ENCODE measurements around the gene DDX54.

DDX54 gene

GRCh38 chr12:113186666-113187325, 1.5 kb upstream of the DDX54 start:
- DNase-seq: no peak

GRCh38 chr12:113186033-113186365, 721 bp upstream of the DDX54 start:
- no peak for DNase-seq

- DNase-seq: peak; percentile 93 to 95
Measured at GRCh38 chr12:113184900-113185179, 438 bp downstream of the DDX54 start.

DNA sequence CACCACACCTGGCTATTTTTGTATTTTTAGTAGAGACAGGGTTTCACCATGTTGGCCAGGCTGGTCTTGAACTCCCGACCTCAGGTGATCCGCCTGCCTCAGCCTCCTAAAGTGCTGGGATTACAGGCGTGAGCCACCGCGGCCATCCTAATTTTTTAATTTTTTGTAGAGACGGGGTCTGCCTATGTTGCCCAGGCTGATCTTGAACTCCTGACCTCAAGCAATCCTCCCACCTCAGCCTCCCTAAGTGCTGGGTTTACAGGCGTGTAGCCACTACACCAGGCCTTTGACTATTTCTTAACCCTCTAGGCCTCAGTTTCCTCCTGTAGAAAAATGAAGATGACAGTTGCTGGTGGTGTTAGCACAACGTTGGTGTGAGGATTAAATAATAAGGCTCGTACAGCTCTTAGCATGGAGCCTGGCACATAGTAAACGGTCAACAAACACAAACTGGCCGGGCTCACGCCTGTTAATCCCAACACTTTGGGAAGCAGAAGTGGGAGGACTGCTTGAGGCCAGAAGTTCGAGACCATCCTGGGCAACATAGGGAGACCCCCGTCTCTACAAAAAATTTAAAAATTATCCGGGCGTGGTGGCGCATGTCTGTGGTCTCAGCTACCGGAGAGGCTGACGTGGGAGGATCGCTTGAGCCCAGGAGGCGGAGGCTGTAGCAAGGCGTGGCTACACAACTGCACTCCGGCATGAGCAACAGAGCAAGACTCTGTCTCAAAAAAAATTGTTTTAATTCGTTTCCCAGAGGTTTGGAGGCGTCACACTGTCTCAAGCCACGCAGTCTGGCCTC, 979 bp downstream of the DDX54 start:
- no peak for DNase-seq

GRCh38 chr12:113183030-113183589, 2.2 kb downstream of the DDX54 start:
- no peak for DNase-seq

DNA sequence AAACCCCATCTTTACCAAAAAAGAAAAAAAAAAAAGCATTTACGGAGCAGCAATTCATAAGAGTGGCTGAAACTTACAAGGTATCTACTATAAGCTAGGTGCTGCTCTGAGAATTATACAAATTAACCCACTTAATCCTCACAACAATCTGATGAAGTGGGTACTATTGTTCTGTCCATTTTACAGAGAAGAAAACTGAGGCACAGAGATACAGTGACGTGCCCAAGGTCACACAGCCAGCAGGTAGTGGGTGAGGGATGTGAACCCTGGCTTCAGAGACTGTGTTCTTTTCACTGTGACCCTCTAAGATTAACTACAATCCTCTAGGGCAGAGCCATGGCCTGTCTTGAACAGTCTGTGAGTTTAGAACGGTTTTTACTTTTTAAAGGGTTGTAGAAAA, 3.3 kb downstream of the DDX54 start:
- DNase-seq: no peak

DNA sequence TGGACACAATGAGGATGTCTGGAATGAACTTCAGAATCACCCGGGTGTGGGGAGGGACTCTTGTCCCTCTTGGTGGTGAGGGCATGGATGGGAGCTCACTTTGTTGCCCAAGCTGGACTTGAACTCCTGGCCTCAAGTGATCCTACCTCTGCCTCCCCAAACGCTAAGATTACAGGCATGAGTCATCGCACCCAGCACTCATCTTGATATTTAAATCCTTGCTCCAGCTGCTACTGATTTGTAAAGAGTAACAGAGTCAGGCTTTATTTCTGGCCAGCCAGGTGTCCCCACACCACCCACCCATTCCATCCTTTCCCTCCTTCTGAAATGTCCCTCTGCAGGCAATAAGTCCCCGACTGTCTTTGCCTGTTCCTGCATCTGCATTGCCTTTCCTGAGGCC, 4.9 kb downstream of the DDX54 start:
- DNase-seq: no peak

DNA sequence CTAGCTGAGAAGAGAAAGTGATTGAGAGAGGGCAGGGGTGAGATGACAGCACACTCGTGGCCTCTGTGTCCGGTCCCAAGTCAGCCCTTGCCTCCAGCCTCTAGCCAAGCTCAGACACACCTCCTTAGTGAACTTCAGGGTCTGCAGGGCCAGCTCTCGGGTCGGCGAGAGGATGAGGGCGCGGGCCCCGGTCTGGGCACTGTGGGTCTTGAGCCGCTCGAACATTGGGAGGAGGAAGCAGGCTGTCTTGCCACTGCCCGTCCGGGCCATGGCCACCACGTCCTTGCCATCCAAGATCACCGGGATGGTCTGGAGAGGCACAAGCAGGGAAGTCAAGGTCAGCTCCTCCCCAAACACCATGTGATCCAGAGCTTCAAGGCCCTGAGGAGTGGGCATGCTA, 6.3 kb downstream of the DDX54 start:
- no peak for DNase-seq

DNA sequence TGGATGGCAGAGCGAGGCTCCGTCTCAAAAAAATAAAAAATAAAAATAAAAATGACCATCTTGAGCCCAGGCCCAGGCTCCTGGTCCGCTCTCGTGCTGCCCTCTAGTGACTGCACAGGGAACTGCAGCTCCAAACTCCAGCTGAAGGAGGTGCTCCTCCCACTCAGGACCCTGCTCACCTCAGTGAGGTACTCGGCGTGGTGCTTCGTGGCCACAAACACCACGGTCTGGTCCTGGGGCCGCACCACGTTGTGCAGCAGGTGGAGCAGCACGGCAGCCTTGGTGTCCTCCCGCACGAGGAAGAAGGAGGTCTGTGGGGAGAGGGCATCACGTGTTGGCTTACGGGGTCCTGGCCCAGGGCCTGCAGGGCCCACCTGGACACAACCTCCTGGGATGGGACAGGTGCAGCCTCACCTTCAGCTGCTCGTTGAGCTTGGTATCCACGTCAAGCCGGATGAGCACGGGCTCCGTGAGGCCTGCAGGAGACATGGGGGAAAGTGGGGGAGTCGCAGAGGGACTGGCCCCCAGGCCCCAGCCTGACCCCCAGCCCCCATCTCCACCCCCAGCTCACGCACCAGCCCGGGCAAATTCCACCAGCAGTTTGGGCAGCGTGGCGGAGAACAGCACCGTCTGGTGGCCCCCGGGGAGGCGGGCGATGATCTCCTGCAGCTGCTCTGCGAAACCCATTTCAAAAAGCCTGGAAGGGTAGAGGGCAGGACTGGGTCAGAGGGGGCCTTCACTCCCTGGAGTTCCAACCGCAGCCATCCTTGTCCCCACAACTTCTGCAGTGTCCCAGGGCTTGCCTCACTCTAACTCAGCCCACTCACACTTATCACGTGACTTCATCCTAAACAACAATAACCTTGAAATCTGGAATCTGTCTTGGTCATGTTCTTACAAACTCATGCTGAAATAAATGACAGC, 10.6 kb downstream of the DDX54 start:
- peak; percentile 88 to 89 for DNase-seq

GRCh38 chr12:113173081-113173698, 12.1 kb downstream of the DDX54 start:
- no peak for DNase-seq

DNA sequence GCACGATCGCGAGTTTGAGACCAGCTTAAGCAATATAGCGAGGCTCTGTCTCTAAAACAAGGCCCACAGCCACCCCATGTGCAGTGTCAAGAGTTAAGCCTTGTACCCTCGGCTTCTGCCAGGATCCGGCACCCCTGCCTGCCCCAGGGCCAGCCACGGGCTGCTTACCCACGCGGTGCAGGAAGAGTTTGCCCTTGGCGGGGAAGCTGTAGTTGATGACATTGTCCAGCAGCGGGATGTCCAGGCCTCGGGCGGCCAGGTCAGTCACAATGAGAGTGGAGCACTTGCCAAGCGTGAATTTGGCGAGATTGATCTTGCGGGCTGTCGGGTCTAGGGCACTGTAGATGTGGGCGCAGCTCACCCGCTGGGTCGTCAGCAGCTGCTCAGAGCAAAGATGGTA, 13.1 kb downstream of the DDX54 start:
- no peak for DNase-seq

DNA sequence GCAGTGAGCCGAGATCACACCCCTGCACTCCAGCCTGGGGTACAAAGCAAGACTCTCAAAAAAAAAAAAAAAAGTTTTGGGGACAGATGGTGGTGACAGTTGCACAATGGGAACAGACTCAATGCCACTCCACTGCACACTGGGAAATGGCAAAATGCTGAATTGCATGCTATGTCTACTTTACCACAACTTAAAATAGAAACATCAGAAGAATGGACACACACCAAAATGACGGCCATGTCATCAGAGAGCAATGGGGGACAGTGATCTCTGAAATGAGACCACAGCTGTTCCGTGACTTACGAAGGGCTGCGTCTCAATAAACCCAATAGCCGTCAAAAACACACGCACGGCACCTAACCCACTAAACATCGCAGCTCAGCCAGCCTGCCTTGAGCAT, 13.7 kb downstream of the DDX54 start:
- no peak for DNase-seq

- no peak for DNase-seq
Measured at GRCh38 chr12:113170926-113171325, 14.4 kb downstream of the DDX54 start.

DNA sequence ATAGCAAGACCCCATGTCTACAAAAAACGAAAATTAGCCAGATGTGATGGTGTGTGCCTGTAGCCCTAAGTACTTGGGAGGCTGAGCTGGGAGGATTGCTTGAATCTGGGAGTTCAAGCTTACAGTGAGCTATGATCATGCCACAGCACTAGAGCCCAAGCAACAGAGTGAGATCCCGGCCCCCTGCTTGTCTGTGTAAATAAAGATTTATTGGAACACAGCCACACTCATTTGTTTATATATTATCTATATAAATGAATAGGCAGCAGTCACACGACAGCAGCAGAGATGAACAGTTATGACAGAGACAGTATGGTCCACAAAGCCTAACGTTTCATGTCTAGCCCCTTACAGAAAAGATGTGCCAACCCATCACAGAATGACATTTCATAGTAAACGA, 14.8 kb downstream of the DDX54 start:
- no peak for DNase-seq

- no peak for DNase-seq
Measured at GRCh38 chr12:113169697-113170096, 15.6 kb downstream of the DDX54 start.

DNA sequence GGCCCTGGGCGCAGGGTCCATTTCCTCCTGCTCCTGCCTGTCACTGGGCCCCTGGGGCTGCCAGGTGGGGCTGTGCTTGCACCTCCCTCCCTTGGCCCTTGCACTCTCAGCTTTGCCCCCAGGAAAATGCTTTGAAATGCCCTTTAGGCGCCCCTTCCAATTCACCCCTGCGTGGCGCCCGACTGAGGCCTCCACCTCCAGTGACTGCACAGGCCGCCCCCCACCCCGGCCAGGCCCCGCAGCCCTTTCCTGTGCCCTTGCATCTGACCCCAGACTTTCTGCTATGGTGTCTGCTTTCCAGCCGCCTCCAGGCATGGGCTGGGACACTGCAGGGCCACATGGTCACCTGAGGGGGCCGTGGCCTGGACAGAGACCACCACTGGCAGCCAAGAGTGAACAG, 17.4 kb downstream of the DDX54 start:
- DNase-seq: no peak

DNA sequence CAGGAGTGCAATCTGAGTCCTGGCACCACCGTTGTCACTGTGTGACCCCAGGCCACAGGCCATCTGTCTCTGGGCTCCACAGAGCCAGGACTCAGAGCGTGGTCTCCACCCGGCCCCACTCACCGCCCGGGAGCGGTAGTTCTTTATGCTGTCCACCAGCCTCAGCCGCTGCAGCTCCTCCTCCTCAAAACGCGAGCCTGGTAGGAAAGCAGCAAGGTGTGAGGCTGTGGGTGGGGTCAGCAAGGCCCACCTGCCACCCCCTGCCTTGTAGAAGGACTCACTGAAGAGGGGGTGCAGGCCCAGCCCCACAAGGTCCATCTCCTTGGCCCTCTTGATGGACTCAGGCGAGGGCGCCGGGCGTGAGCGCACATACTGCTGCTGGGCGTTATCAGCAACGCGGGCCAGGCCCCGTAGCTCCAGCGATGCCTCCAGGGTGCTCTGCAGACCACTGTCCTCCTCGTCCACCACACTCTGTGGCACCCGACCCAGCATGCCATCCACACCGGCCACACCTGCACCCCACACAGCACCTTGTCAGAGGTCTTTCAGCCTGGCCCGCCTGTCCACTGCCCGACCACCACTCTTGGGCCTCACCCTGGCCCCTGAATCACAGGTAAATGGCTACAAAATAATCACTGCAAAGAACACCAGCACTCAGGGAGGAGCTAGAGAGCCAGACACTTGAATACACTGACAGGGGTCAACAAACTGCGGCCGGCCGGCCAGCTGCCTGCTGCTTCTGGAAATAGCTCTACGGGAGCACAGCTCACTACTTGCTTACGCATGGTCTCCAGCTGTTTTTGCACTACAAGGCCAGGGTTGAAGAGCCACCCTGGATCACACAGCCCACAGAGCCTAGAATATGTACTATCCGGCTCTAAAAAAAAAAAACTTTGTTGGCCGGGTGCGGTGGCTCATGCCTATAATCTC, 19.5 kb downstream of the DDX54 start:
- DNase-seq: no peak

GRCh38 chr12:113164014-113164413, 21.3 kb downstream of the DDX54 start:
- no peak for DNase-seq

- no peak for DNase-seq
Measured at GRCh38 chr12:113163030-113163360, 22.3 kb downstream of the DDX54 start.

GRCh38 chr12:113162102-113163029, 22.9 kb downstream of the DDX54 start:
- DNase-seq: no peak

Measured in activated T-cell treated with anti-CD3 and anti-CD28 coated beads, Interleukin-2, amount 50 U/mL, for 48 hours (primary cell).